GM19397 (cell line): ENCODE results near the gene RAD51B.
A peak's percentile ranks its signal among the peaks of the same experiment; 100 is the strongest.

ENCODE experiments used
- ATAC-seq: cut with Tn5 transposase; IDR thresholded peaks from one replicate; pipeline ENCODE4 v1.9.1; 2021; ENCODE audit warnings: mild to moderate bottlenecking, moderate library complexity; ENCODE audit not compliant: unreplicated experiment

The RAD51B gene

GRCh38 chr14:68684466-68685418 lies 865.2 kb downstream of the RAD51B start:
- ATAC-seq, result no peak

DNA sequence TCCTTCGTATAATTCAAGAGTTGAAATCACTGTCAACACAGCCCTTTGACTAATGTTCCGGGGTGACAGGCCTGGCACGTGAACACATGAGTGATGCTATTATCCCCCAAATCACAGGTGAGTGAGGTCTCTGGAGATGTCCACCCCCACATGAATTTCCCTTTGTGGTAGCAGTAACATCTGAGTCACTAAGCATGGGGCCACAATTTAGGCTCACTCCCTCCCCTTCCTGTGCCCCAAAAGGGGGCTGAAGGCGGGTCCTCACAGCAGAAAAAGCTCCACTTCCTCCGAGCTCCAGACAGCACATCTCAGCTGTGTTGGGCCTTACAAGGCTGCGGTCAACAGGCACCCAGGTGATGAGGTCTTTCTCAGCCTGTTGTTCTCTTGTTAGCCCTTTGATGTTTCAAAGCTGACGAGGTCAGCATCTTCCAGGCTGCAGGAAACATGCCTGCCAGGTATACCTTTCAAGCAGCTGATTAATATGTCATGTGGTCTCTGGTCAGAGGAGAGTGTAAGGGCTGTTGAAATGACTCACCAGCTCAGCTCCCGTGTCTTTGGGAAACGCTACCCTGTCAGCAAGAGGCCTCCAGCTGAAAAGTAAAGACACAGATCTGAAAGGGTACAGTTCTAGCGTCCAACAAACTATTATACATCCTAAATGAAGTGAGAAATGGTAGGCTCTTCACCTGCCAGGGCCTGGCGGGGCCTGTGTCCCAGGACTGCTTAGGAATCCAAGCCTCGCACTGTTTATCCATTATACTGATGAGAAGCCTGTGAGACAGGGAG lies 866.0 kb downstream of the RAD51B start:
- ATAC-seq, result peak; percentile 72

- ATAC-seq, result no peak
Observed at GRCh38 chr14:68686205-68686465, 866.6 kb downstream of the RAD51B start.

GRCh38 chr14:68686724-68687123 lies 867.1 kb downstream of the RAD51B start:
- ATAC-seq, result no peak

DNA sequence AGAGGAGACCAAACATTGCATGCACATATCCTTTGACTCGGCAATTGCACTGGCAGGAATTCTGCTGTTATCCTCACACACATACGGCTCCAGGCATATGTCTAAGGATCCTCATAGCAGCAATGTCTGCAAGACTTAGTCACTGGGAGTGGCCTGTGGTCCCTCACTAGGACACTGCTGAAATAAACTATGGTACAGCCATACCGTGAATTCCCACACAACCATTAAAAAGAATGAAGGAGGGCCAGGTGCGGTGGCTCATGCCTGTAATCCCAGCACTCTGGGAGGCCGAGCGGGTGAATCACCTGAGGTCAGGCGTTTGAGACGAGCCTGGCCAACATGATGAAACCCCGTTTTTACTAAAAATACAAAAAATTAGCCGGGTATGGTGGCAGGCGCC lies 868.2 kb downstream of the RAD51B start:
- no peak for ATAC-seq

- no peak for ATAC-seq
Observed at GRCh38 chr14:68688872-68689371, 869.3 kb downstream of the RAD51B start.

- ATAC-seq, result no peak
Observed at GRCh38 chr14:68689511-68689910, 869.9 kb downstream of the RAD51B start.

DNA sequence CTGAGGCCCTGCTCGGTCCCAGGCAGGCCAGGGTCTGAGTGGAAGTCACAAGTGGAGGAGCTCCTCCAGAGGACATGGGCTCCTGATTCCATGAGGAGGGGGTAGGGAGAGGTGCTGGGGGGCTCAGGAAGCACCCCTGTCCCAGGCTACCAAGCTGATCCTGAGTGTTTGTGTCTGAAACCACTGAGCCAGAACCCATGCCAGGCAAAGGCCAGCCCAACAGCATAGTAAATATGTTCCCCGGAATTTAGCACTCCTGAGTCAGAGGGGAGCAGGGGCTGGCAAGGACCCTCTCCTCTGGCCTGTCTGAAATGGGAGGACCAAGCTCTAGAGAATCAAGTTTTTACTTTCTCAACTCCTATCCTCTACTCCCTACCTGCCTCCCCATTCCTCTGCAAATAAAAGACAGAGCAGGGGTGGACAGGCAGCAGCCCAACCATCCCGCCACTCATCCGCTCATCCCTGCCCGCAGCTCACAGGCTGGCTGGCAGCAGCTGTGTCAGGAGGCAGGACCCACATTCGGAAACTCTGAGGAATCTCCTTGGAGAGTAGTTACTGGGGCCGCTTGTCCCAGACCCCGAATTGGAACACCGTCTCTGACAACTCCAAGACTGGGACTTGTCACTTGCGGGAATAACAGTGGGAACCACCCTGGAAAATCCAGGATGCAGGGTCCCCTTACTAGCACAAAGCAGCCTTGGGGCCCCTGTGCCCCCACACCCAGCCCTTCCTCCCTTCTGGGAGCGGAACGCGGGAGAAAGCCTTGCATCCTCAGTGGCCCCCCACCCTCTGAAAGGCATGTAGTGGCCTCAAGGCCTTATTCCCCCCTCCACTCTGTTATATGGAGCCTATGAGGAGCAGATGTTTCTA lies 870.7 kb downstream of the RAD51B start:
- no peak for ATAC-seq

- ATAC-seq, result no peak
Observed at GRCh38 chr14:68691031-68691791, 871.6 kb downstream of the RAD51B start.

DNA sequence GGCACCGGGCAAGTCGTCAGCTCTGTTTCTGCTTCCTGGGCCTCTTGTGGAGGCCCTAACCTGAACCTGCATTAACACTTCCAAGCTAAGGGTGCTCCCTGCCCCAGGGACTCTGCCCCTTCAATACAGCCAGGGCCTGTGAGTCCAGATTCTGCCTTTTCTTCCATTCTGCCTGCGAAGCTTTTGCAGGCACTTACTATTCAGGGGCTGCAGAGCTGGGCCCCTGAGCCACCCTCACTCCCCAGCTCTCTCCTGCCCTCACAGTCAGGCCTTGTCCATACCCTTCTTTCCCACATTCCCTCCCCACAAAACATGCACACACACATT lies 872.2 kb downstream of the RAD51B start:
- no peak for ATAC-seq

DNA sequence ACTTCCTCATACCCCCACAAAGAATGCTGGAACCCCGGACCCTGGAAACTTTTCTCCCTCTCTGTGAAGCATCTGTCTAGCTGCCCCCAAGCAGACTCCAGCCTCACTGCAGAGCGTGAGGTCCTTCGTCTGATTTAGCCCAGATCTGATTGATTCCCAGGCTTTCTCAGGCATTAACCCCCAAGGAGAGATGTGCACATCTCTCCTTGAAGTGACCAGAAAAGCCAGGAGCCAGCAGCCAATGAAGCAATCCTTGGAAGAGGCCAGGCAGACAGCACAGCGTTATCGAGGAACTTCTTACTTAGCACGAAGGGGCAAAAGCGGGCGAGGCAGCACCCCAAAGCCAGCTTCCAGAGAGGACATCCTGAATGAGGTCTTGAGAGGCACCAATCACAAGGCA lies 872.6 kb downstream of the RAD51B start:
- no peak for ATAC-seq

DNA sequence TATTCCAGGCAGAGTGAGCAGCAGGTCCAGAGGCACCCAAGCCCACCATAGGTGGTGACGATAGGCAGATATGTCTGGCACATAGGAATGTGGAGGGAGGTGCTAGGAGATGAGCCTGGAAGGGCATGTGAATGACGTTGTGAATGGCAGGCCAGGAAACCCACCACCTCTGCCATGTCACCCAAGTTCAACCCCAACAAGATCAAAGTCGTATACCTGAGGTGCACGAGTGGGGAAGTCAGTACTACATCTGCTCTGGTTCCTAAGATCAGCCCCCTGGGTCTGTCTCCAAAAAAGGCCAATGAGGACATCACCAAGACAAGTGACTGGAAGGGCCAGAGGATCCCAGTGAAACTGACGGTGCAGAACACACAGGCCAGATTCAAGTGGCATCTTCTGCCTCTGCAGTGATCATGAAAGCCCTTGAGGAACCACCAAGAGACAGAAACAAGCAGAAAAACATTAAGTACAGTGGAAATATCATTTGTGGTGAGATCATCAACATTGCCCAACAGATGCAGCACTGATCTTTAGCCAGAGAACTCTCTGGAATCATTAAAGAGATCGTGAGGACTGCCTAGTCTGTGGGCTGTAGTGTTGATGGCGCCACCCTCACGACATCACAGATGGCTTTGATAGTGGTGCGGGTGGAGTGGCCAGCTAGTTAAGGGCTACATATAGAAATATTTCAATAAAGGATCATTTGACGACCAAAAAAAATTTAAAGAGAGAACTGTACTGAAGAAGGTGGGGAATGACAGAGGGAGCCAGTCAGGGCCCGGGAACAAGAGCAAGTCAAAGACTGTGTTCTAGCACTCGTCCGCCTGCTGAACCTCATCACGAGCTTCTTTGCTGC lies 873.6 kb downstream of the RAD51B start:
- no peak for ATAC-seq

DNA sequence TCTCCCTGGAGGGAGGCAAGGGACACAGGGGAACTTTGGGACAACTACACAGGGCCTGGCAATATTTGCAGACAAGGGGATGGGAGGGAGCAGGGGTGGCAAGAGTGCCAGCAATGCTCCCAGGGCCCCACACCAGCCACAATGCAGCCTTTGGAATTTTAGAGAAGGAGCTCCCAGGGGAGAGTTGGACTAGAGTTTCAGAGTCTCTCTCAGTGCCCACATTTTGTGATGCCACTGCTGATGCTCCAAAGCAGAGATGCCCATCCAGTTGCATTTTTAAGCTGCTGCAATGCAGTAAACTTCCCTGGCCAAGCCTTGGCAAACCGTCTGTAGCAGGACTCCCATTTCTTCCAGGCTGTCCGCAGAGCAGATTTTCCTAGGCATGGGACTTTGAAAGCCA lies 874.3 kb downstream of the RAD51B start:
- no peak for ATAC-seq

- ATAC-seq, result no peak
Observed at GRCh38 chr14:68694516-68695235, 875.1 kb downstream of the RAD51B start.

- peak; percentile 75 for ATAC-seq
Observed at GRCh38 chr14:68695326-68695768, 875.8 kb downstream of the RAD51B start.

DNA sequence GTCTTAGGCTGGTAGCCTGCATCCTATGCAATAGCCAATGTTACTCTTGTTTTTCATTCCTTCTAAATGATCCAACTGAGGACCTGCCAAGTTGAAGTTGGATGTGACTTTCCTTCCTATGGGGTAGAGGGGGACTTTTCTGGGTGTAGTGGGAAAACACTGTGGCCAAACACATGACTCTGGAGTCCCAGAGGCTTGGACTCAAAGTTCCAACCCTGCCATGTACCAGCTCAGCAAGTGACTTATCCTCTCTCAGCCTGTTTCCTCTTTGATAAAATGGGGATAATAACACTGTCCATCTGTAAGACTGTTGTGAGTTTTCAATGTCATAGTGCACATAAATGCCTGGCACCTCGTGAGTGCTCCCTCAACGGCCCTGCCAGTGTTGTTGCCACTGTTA lies 876.3 kb downstream of the RAD51B start:
- ATAC-seq, result no peak

- no peak for ATAC-seq
Observed at GRCh38 chr14:68696266-68696665, 876.7 kb downstream of the RAD51B start.

DNA sequence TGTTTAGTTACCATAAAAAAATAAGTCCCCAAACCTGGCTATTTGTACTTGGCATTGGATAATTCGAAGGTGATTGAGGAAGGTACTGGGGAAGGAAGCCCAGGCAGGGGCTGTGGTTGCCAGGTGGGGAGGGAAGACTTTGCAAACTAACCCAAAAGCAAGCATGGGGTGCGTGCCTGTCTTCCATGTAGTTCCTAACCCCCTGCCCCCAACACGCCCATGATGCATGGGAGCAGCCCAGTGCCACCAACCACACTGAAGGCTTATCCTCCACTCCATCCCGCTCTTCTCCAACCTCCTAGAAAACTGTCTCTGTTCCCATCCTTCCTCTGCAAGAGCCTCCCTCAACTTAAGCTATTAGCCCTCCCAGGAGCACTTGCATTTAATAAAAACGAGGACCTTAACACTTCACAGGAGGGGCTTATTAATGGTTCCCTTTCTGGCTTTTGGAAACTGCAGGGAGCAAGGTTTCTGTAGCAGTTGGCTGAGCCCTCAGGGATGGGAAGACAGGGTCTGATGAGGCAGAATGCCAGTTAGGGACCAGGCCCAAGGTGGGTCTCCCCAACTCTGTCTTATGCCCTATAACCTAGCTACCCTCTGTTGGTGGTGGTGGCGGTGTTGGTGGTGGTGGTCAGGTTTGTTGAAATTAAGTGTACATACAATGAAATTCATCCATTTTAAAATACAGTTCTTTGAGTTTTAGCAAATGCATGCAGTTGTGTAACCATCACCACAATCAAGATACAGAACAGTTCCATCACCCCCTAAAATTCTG lies 877.3 kb downstream of the RAD51B start:
- no peak for ATAC-seq
